GM15510 (cell line): ENCODE data around the gene TNNT2.

Source experiments
- POLR2A ChIP-seq: IDR thresholded peaks from 3 replicates; pipeline ENCODE4 v1.6.1; 2011; ENCODE audit warnings: borderline replicate concordance; ENCODE audit not compliant: insufficient read length; ENCODE audit errors: extremely low read depth

The TNNT2 gene

GRCh38 chr1:201395936-201396335 is 18.5 kb upstream of the TNNT2 start:
- TF ChIP-seq POLR2A: no peak

DNA sequence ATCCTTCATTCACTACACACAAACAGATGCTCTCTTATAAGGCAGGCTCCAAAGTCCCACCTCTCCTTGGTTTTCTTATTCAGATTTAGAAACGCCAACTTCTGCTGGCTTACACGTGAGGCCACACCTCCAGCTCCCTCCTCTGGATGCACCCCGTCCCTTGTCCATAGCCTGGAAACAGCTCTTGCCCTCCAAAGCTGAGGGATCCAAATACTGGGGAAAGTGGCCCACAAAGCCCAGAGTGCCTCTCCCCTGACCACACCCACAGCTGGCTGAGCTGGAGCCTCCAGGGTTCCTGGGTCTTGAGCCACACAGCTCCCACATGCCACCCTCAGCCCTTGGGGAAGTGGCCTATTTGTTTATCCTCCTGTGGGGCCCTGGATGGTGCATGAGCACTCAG is 17.1 kb upstream of the TNNT2 start:
- TF ChIP-seq POLR2A: no peak

DNA sequence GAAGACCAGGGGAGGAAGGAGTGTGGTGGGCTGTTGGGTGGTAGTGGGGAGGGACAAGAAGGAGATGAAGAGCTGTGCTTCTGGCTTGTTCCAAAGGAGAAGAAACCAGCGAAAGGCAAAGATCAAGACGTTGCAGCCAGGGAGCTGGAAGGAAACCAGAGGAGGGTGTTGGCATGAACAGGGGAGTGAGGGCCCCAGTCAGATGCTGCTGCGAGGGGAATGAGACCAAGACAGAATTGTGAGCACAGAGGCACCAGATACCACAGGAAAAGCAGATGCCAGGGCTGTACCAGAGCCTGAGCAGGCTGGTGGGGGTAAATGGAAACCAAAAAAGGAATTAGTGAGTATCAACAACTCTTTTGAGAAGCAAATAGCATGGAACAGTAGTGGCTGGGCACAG is 15.6 kb upstream of the TNNT2 start:
- TF ChIP-seq POLR2A: no peak

GRCh38 chr1:201391651-201392511 is 14.4 kb upstream of the TNNT2 start:
- TF ChIP-seq POLR2A: no peak

- TF ChIP-seq POLR2A: no peak
These were observed 13.7 kb upstream of the TNNT2 start for GRCh38 chr1:201391225-201391624.

GRCh38 chr1:201389051-201389450 is 11.6 kb upstream of the TNNT2 start:
- no peak for TF ChIP-seq POLR2A

GRCh38 chr1:201386208-201386607 is 8.7 kb upstream of the TNNT2 start:
- no peak for TF ChIP-seq POLR2A

GRCh38 chr1:201385299-201385891 is 7.9 kb upstream of the TNNT2 start:
- no peak for TF ChIP-seq POLR2A

DNA sequence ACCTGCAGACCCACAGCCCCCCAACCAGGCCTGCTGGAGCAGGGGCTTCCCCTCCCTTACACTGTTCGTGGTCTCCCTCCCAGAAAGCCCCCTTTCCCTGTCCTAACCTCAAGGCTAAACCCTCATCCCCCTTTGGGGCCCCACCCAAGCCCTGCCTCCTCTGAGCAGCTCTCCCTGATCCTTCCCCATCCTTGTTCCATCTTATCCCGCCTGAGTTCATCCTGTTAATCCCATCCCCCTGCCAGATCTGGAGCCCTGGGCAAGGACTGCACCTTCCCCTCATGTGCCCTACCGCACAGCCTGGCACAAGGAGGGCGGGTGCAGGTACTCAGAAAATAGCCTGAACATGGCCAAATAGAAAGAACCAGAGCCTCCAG is 6.9 kb upstream of the TNNT2 start:
- TF ChIP-seq POLR2A: no peak

GRCh38 chr1:201383647-201384405 is 6.3 kb upstream of the TNNT2 start:
- no peak for TF ChIP-seq POLR2A

GRCh38 chr1:201381130-201381529 is 3.6 kb upstream of the TNNT2 start:
- TF ChIP-seq POLR2A: no peak

DNA sequence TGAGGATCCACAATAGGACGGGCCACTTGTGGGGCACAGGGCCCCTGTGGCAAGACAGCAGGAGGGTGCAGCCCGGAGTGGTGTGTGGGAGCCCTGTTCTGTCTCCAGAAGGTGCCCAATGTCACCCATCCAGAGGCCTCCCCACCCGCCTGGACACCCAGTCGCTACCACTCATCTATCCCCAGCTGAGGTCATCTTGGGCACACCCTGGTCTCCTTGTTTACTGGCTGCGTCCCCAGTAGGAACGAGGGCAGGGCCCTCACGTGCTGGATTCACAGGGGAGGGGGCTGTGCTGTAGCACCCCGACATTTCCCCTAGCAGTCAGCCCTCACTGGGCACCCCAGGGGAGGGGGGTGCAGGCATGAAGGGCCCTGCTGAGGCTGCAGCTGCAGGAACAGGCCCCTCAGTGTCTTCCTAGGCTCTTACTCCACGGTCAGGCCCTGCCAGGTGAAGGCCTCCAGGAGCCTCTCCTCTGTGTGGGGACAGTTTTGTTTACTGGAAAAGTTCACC is 2.3 kb upstream of the TNNT2 start:
- TF ChIP-seq POLR2A: no peak

- no peak for TF ChIP-seq POLR2A
These were observed 1.3 kb upstream of the TNNT2 start for GRCh38 chr1:201378804-201379203.

GRCh38 chr1:201376464-201377374 is 761 bp downstream of the TNNT2 start:
- no peak for TF ChIP-seq POLR2A
